Neural crest cell (in vitro differentiated cells): ENCODE measurements around the gene KSR1. TPM values are rescaled to one million over a fixed set of nuclear protein-coding genes. Genes with fewer than 3 reads are reported as not detected.

Experiments used
- DNase-seq: peaks from one replicate; pipeline ENCODE4 v3.0.0; 2021; ENCODE audit warnings: low read depth, mixed read lengths, low spot score
- H3K27ac Mint-ChIP-seq: one replicate; pipeline ENCODE4 v1.8.0; 2021; ENCODE audit warnings: mild to moderate bottlenecking, mixed read lengths; ENCODE audit not compliant: unreplicated experiment
- H3K27me3 Mint-ChIP-seq: 2 replicates; pipeline ENCODE4 v1.8.0; 2021; ENCODE audit warnings: low read depth, mild to moderate bottlenecking, mixed read lengths
- H3K36me3 Mint-ChIP-seq: 2 replicates; pipeline ENCODE4 v1.8.0; 2021; ENCODE audit warnings: low read depth, mild to moderate bottlenecking, mixed read lengths
- H3K4me1 Mint-ChIP-seq: 2 replicates; pipeline ENCODE4 v1.8.0; 2021; ENCODE audit warnings: mixed read lengths
- H3K4me3 Mint-ChIP-seq: one replicate; pipeline ENCODE4 v1.8.0; 2021; ENCODE audit warnings: mild to moderate bottlenecking, mixed read lengths
- H3K9me3 Mint-ChIP-seq: 2 replicates; pipeline ENCODE4 v1.8.0; 2021; ENCODE audit warnings: mixed read lengths
- CTCF ChIP-seq: fragments of 200-600 bp; sonication (generic); conservative IDR thresholded peaks from 2 replicates; pipeline ENCODE4 v1.5.0; 2021; ENCODE audit warnings: antibody characterized with exemption, mild to moderate bottlenecking
- total RNA-seq: library from RNA; stranded (reverse); gene quantifications from 2 replicates; pipeline ENCODE4 v1.2.1, GENCODE V29; 2021

KSR1 gene
- total RNA-seq, 1 donor from 2014 or later = 28.0 TPM

GRCh38 chr17:27466376-27466742 lies 10.1 kb downstream of the KSR1 start:
- TF ChIP-seq CTCF = no peak
- no peaks in the 10 kb centered on the region for H3K9me3 Mint-ChIP-seq
- H3K27ac Mint-ChIP-seq = peak overlapping the region; percentile 29
- H3K36me3 Mint-ChIP-seq = no peaks in the 10 kb centered on the region
- no peak for DNase-seq
- H3K27me3 Mint-ChIP-seq = no peaks in the 10 kb centered on the region
- H3K4me1 Mint-ChIP-seq = peaks cover 34% of the 10 kb centered on the region
- H3K4me3 Mint-ChIP-seq = no peak overlapping the region

GRCh38 chr17:27466743-27467375 lies 10.6 kb downstream of the KSR1 start:
- no peaks in the 10 kb centered on the region for H3K27me3 Mint-ChIP-seq
- H3K9me3 Mint-ChIP-seq = no peaks in the 10 kb centered on the region
- peaks cover 36% of the 10 kb centered on the region for H3K4me1 Mint-ChIP-seq
- TF ChIP-seq CTCF = no peak
- DNase-seq = no peak
- H3K4me3 Mint-ChIP-seq = no peak overlapping the region
- H3K27ac Mint-ChIP-seq = no peak overlapping the region
- no peaks in the 10 kb centered on the region for H3K36me3 Mint-ChIP-seq

- Mint-ChIP-seq H3K36me3 (no peaks in the 10 kb centered on the region), H3K27me3 (no peaks in the 10 kb centered on the region), H3K4me3 (no peak overlapping the region), H3K27ac (no peak overlapping the region), H3K4me1 (peaks cover 47% of the 10 kb centered on the region), H3K9me3 (no peaks in the 10 kb centered on the region)
- no peak for TF ChIP-seq CTCF
- no peak for DNase-seq
These were observed 13.0 kb downstream of the KSR1 start for GRCh38 chr17:27469256-27469655.

GRCh38 chr17:27471321-27472269 lies 15.3 kb downstream of the KSR1 start:
- Mint-ChIP-seq H3K4me1 (peaks cover 40% of the 10 kb centered on the region), H3K9me3 (no peaks in the 10 kb centered on the region), H3K36me3 (no peaks in the 10 kb centered on the region), H3K27ac (no peak overlapping the region), H3K27me3 (no peaks in the 10 kb centered on the region), H3K4me3 (no peak overlapping the region)
- TF ChIP-seq CTCF = no peak
- DNase-seq = no peak

- Mint-ChIP-seq H3K9me3 (no peaks in the 10 kb centered on the region), H3K27ac (no peak overlapping the region), H3K4me3 (no peak overlapping the region), H3K4me1 (peaks cover 31% of the 10 kb centered on the region), H3K36me3 (no peaks in the 10 kb centered on the region), H3K27me3 (no peaks in the 10 kb centered on the region)
- no peak for DNase-seq
- TF ChIP-seq CTCF = no peak
These were observed 17.0 kb downstream of the KSR1 start for GRCh38 chr17:27473190-27473747.
